Calu3 (cell line): Measurements from ENCODE around the gene ATP13A1. TPM values are rescaled to one million over a fixed set of nuclear protein-coding genes. Genes with fewer than 3 reads are reported as not detected.

Experiments
- BruUV-seq: library from RNA; stranded (reverse); fragments of 400-500 nt; replicated peaks from 2 replicates; lab custom pipeline; 2021; lab: Mats Ljungman, UMichigan
- CTCF ChIA-PET: fragments of 300-600 bp; sonication (Branson Sonifier 250); formaldehyde crosslinking; loops from one replicate; lab custom pipeline; 2022; ENCODE audit warnings: antibody characterized with exemption; lab: Charles Lee
- DNase-seq: peaks from one replicate; pipeline ENCODE4 v3.0.0; 2022
- H3K27ac Mint-ChIP-seq: one replicate; pipeline ENCODE4 v1.8.0; 2022; ENCODE audit warnings: mixed read lengths; ENCODE audit not compliant: unreplicated experiment
- H3K27me3 Mint-ChIP-seq: one replicate; pipeline ENCODE4 v1.8.0; 2022; ENCODE audit warnings: mixed read lengths; ENCODE audit not compliant: unreplicated experiment
- H3K36me3 Mint-ChIP-seq: one replicate; pipeline ENCODE4 v1.8.0; 2022; ENCODE audit warnings: mild to moderate bottlenecking, moderate library complexity, mixed read lengths; ENCODE audit not compliant: insufficient read depth, unreplicated experiment
- H3K4me1 Mint-ChIP-seq: one replicate; pipeline ENCODE4 v1.8.0; 2022; ENCODE audit warnings: mild to moderate bottlenecking, low read depth, mixed read lengths; ENCODE audit not compliant: unreplicated experiment
- H3K4me3 Mint-ChIP-seq: one replicate; pipeline ENCODE4 v1.8.0; 2022; ENCODE audit warnings: mild to moderate bottlenecking, low read depth, moderate library complexity, mixed read lengths; ENCODE audit not compliant: unreplicated experiment
- H3K9me3 Mint-ChIP-seq: one replicate; pipeline ENCODE4 v1.8.0; 2022; ENCODE audit warnings: low read depth, mixed read lengths; ENCODE audit not compliant: unreplicated experiment
- CTCF ChIP-seq: fragments of 200-600 bp; IDR thresholded peaks from one replicate; pipeline ENCODE4 v1.8.0; 2022; ENCODE audit warnings: antibody characterized with exemption; ENCODE audit not compliant: unreplicated experiment
- intact Hi-C: fragments of 100-400 bp; cut with micrococcal nuclease; formaldehyde crosslinking; loops from one replicate; pipeline ENCODE4 v1.10.0; 2022; ENCODE audit not compliant: unreplicated experiment
- total RNA-seq: library from RNA; stranded (reverse); gene quantifications from 2 replicates; pipeline ENCODE4 v1.2.3, GENCODE V29; 2022

Gene ATP13A1
- total RNA-seq, 1 experiment from 2014 or later: 65.4 TPM

- no peak for DNase-seq
- TF ChIP-seq CTCF: no peak
- no peaks in the 10 kb centered on the region for H3K27me3 Mint-ChIP-seq
- no peak overlapping the region for H3K4me3 Mint-ChIP-seq
- peaks cover 19% of the 10 kb centered on the region for H3K36me3 Mint-ChIP-seq
- no TSS peak for BruUV-seq
- no peaks in the 10 kb centered on the region for H3K4me1 Mint-ChIP-seq
- no peak overlapping the region for H3K27ac Mint-ChIP-seq
- no peaks in the 10 kb centered on the region for H3K9me3 Mint-ChIP-seq
- intact Hi-C loops: no loop called here
- CTCF ChIA-PET: no interaction called here
Observed at GRCh38 chr19:19634516-19635312, 28.8 kb downstream of the ATP13A1 start.

- intact Hi-C loops: no loop called here
- CTCF ChIA-PET: interaction anchor here (0.6 kb wide), 1 partner anchor 338 kb away, joined by 5 read pairs; no protein-coding TSS in a partner anchor
Observed at GRCh38 chr19:19633711-19634515, 29.6 kb downstream of the ATP13A1 start.

GRCh38 chr19:19632661-19633060, 30.8 kb downstream of the ATP13A1 start:
- Mint-ChIP-seq H3K4me1 (no peaks in the 10 kb centered on the region), H3K27ac (no peak overlapping the region), H3K36me3 (peaks cover 35% of the 10 kb centered on the region), H3K27me3 (no peaks in the 10 kb centered on the region), H3K4me3 (no peak overlapping the region), H3K9me3 (no peaks in the 10 kb centered on the region)
- no peak for DNase-seq
- intact Hi-C loops: no loop called here
- no peak for TF ChIP-seq CTCF
- BruUV-seq: no TSS peak
- CTCF ChIA-PET: no interaction called here

More at GRCh38 chr19:19633711-19634515, 29.6 kb downstream of the ATP13A1 start:
- Mint-ChIP-seq H3K36me3 (peaks cover 22% of the 10 kb centered on the region), H3K27me3 (no peaks in the 10 kb centered on the region), H3K27ac (no peak overlapping the region), H3K4me3 (no peak overlapping the region), H3K9me3 (no peaks in the 10 kb centered on the region), H3K4me1 (no peaks in the 10 kb centered on the region)
- no peak for TF ChIP-seq CTCF
- BruUV-seq: no TSS peak
- no peak for DNase-seq

GRCh38 chr19:19631346-19631745, 32.1 kb downstream of the ATP13A1 start:
- no peaks in the 10 kb centered on the region for H3K27me3 Mint-ChIP-seq
- H3K27ac Mint-ChIP-seq: no peak overlapping the region
- peaks cover 48% of the 10 kb centered on the region for H3K36me3 Mint-ChIP-seq
- H3K4me3 Mint-ChIP-seq: no peak overlapping the region
- CTCF ChIA-PET: no interaction called here
- H3K9me3 Mint-ChIP-seq: no peaks in the 10 kb centered on the region
- no peak for TF ChIP-seq CTCF
- intact Hi-C loops: no loop called here
- no TSS peak for BruUV-seq
- H3K4me1 Mint-ChIP-seq: peaks cover 6% of the 10 kb centered on the region
- DNase-seq: no peak
